HL-60/S4 treated with phorbol 12-myristate 13-acetate at 8.2 ng/mL for 4 days and 3 days (cell line): ENCODE measurements around the gene CSRP1.
"Not testable (repeated sequence)": the region's sequence is repeated elsewhere in the genome, so short reads cannot be mapped to it uniquely, and the experiment has no call there.

Experiments
- in situ Hi-C: fragments of 300-500 bp; cut with MboI; formaldehyde crosslinking; loops from 2 replicates; pipeline ENCODE4 v1.15.0; 2022; ENCODE audit warnings: low sequenced_read_pairs

The CSRP1 gene

DNA sequence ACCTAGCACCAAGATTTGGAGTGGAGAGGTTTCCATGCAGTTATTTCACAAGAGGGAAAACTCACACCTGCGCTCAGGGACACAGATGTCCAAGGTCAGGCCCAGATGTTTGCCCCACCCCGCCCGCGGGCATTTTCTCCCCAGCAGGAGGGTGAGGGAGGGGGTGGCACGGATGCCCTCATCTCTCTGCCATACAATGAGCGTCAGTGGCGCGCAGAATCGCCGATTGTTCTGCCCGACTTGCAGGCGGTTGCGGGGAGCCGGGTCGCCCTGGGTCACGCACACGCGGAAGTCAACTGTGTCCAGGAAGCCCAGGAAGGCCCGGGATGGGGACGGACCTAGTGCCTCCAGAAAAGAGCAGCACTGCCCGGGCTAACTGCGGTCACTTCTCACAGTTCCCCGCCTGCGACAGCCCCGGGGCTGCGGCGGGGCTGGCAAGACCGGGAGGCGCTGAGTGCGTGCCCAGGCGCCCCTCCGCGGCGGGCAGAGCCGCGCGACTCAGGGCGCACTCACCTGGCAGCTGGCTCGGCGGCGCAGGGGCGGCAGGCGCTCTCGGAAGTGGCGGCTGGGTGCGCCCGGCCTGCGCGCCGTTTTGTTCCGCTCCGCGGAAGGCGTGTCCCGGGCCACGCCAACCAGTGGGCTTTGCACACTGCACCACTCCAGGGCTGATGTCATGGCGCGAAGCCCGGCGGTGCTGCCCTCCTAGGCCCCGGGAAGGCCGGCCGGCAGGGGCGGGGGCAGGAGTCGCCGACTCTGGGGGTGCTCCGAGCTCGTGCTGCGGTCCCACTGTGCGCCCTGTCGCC lies at the start of gene CSRP1:
Gene CSRP1 (minus strand): TSS at position 567 of the 803 bp plus-strand sequence. CDS start 10,820 bp downstream, outside the sequence.
- in situ Hi-C loops: no loop called here

DNA sequence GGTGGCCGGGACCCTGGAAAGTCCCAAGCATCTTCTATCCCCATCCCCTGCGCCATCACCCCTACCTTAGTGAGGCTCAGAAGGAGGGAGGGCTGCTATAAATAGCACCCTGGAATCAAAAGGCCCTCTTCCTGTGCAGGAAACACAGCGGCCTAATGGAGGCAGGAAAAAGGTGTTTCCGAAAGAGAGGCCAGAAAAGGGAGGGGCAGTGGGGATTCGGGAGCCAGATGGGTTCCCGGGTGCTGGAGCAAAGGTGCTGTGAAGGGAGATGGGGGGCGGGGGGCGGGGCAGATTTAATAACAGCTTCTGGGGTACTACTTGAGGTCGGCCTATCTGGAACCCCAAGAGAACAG lies 48.6 kb upstream of the CSRP1 start:
- in situ Hi-C loops: no loop called here

DNA sequence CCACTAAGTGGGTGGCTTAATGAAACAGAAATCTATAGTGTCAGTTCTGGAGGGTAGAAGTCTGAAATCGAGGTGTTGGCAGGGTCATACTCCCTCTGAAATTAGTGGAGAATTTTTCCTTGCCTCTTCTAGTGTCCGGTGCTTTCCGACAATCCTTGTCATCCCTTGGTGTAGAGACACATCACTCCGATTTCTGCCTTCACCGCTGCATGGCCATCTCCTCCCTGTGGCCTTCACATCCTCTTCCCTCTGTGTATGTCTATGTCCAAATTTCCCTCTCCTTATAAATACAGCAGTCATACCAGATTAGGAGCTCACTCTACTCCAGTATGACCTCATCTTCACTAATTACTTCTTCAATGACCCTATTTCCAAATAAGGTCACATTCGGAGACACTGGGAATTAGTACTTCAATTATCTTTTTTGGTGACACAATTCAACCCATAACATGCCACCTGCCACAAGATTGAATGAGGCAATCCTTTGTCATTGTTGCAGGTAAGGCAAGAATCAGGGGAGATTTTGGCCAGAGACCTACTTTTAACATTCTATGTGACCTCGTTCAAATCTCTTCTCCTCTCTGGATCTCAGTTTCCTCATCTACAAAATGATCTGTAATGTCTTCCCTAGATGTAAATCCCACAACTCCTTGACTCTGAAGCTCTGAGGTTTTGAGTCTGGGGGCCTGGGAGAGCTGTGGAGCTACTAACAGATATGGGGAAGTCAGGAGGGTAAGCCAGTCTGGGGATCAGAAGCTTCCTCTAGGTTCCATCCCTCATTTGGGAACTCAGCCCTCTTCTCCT lies 48.1 kb upstream of the CSRP1 start:
- in situ Hi-C loops: no loop called here

DNA sequence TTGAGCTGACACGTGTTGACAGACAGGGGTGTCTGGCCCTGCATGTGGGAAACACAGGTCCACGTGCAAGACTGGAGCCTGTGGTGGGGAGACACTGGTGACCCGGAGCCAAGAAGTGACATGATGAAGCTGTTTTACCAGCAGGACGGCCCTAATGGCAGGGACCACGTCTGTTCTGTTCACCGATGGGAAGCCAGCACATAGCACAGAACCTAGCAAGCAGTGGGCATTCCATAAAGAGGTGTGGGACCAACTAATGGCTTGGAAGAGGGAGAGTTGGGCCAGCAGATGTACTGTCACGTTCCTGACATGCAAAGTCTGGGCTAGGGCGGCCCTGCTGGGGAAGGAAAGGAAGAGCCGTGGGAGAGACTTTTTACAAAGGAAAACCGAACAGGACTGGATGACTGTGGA lies 47.3 kb upstream of the CSRP1 start:
- in situ Hi-C loops: no loop called here

DNA sequence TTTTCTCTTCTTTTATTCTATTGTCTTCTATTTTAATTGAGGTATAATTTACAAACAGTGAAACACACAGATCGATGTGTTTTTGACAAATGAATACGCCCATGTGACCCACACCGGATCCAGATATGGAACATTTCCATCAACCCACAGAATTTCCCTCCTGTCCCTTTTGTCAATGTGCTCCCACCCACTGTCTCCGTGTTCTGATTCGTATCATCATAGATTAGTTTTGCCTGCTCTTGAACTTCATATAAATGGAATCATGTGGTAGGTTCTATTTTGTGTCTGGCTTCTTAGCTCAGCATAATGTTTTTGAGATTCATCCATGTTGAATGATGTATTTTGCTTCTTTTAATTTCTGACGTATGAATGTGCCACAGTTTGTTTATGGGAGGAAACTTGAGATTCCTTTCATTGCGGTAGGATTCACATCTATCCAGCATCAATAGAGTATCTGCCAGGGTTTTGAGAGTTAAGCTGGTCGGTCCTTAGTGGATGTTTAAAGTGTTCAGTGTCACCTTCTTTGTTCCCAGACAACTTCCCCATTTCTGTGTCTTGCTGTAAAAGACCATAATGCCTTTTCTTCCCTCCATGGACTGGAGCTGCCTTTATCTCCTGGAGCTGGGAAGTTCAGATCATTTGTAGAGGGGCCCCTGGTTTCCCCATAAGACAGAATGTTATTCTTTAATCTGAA lies 46.7 kb upstream of the CSRP1 start:
- in situ Hi-C loops: no loop called here

DNA sequence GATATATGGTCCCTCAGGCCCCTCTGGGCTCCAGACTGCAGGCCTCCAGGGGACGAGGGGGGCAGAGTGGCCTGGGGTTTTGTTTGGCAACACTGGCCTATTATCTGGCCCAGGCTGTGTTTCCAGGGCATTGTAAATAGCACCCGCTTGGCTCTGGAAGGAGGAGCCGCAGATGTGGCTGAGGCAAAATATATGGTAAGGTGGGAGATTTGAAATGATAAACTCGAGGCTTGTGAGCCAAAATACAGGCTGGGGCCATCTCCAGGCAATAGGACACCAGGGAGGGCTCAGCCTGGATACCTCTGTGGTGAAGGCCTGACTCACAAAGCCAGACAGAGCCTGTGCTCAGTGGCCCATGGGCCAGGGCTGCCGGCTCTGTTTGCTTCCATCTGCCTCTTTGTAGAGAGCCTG lies 46.0 kb upstream of the CSRP1 start:
- in situ Hi-C loops: no loop called here

DNA sequence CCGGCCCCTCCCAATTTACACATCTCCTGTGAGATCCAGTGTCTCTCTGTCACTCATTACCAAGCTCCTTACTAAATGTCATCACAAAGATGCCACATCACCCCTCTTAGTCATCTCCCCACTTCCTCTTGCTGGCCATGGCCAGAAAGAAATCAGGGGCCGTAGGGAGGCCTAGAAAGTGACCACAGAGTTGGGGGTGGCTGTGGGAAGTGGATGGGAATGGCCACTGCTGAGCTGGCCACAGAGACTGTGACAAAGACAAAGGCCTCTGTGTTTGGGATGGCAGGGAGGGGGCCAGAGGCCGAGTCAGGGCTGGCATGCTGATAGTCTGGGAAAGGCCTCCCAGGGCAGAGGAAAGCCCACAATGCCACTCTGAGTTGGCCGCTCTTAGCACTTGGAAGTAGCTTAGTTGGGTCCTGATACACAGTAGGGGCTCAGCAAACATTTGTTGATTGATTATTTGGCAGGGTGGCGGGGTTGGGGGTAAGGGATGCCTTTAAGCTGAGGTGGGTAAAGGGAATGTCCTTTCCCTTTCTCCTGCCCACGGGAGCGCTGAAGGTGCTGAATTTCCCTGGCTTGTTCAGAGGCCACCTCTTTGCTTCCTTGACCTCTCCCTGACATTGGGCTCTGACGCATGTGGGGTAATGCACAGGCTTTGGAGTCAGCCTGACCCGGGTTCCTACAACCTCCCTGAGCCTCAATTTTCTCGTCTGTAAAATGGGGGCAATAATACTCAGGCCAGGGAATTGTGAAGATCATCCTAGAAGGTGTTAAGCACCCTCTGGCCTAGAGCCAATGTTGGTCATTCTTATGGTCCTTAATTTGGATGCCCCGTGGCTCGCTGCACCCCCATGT lies 45.2 kb upstream of the CSRP1 start:
- in situ Hi-C loops: no loop called here

DNA sequence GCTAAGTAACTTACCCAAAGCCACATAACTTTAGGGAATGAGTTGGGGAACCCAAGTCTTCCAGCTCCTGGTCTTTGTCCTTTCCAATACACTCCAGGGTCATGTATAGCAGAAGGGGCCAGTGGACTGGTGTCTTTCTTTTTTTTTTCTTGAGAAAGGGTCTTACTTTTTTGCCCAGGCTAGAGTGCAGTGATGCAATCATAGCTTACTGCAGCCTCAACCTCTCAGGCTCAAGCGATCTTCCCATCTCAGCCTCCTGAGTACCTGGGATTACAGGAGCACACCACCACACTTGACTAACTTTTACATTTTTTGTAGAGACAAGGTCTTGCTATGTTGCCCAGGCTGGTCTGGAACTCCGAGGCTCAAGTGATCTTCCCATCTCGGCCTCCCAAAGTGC lies 44.2 kb upstream of the CSRP1 start:
- in situ Hi-C loops: no loop called here

DNA sequence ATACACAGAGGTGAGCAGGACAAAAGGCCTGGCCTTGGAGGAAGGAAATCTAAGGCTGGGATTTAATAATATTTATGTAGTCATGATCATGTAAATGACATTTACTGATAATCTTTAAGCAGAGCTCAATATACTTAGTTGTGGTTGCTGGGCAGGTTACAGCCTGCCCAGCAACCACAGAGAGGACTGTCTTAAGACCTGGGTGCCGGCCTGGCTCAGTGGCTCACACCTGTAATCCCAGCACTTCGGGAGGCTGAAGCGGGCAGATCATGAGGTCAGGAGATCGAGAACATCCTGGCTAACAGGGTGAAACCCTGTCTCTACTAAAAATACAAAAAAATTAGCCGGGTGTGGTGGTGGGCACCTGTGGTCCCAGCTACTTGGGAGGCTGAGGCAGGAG lies 42.6 kb upstream of the CSRP1 start:
- in situ Hi-C loops: not testable (repeated sequence)

DNA sequence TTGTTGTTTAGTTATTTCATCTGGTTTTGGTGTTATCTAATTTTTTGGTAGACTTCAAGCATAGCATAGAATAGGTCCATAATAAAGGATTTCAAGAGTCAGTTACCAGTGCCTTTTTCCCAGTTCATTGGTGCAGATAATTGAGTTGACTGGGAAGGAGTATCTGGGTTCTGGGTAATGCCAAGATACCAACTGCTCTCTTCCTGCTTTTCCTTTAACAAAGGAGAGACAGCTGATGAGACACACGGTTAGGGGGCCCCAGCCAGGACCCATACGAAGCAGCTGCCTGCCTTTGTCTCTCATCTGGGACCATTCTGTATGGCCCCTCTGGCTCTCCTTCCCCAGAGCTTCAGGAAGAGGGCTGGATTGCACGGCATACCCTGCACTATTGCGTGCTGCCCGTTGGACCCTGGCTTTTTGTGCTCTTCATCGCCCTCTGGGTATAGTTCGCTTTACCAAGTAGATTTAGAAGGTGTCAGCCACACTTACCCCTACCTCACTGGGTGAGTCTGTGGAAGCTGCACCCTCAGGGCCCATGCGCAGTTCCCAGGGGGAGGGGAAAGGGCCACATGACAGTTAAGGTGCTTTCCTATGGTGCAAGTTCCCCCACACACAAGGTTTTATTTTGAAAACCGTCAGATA lies 39.0 kb upstream of the CSRP1 start:
- in situ Hi-C loops: no loop called here

DNA sequence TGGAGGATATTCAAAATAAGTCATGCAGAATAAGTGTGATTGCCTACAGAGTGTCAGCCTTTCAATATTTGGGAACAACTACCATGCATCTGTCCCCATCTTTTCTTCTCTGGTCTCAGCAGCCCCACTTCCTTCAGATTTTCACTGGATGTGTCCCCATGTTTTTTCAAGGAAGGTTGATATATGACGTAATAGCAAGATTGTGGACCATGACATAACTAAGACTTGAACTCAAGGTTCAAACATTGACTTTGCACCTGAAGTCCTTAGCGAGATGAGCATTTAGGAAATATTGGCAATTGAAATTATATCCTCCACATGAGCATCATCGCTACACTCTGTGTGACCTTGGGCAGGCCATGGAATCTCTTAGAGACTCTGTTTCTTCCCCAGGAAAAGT lies 37.8 kb upstream of the CSRP1 start:
- in situ Hi-C loops: no loop called here

DNA sequence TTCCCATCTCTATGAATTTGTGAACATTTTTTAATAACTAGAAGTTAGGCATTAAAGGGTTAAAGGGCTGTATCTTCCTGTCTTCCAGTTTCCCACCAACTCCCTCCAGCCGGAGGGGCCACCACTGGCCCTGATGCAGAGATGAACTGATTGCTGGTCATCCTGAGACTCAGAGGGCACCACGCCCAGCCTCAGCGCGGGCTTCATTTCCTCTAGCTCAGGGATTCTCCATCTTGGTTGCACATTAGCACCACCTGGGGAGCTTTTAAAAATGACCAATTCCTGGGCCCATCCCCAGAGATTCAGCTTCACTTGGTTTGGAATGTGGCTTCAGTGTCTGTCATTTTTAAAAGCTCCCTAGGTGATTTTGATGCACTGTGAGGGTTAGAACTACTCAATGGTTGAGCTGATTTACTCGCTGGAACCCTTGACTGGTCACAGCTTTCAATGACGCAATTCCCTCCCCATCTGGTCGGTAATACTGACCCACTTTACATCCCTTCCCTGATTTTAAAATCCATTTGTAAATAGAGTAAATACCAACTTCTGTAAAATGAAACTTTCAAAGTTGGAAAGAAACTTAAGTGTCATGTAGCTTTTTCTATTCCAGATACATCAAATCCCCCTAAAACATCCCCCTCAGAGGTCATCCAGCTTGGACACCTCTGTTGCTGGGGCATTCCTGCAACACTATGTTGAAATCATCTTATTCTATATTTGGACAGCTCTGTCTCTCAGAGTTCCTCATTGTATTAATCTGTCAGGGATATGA lies 37.1 kb upstream of the CSRP1 start:
- in situ Hi-C loops: no loop called here

DNA sequence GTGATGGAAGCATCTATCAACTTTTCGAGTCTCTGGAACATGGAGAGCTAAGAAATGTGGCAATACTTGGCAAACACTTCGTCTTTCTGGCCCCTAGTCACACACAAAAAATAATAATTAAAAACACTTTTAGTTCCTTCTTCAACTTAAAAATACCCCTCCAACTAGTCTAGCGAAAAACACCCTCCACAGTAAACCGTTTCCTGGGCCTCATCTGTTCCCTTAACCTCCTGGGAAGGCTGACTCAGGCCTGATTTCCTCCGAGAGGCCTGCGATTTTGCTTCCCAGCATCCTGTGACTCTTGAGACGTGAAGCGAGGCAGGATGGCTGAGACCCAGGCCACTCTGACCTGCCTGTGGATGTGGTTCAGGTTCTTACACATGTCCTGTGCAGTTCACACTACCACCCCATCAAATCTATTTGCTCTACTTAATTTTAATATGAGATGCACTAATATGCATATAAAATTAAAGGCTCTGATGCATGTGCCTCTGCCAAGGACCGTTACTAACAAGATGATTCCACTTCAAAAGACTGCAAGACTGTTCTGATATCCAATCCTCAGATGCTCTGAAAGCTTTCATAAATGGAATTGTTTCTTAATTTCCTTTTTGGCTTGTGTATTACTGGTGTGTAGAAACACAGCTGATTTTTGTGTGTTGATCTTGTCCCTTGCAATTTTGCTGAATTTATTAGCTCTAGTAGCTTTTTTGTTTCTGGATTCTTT lies 35.5 kb upstream of the CSRP1 start:
- in situ Hi-C loops: no loop called here

DNA sequence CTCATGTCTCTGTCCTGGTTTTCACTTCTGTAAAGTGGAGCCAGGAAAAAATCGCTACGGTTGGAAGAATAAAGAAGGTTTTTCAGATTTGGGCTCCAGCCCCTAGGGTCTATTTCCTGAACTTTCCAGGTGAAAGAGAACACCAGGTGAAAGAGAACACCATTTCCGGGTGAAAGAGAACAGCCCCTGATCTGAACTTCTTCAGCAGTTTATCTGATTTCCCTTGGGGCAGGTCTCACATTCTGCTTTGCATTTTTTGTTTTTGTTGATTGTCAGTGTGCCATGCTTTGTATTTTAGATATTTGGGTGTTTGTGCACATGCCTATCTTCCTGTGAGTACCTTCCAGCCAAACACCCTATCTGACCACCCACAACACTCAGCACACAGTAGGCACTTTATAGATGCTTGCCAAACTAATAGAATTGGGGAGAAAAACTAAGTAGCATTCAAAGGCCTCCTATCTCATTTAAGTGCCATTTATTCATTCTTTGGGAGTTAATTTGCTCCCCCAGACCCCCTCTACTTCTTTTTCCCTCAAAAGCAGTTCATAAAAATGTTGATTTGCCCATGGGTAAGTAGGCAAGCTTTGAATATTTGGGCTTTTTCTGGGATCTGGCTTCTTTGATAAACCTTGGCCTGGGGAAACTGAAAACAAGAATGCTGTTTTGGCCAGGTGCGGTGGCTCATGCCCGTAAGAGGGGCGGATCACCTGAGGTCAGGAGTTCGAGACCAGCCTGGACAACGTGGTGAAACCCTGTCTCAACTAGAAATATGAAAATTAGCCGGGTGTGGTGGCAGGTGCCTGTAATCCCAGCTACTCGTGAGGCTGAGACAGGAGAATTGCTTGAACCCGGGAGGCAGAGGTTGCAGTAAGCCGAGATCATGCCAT lies 34.2 kb upstream of the CSRP1 start:
- in situ Hi-C loops: no loop called here

DNA sequence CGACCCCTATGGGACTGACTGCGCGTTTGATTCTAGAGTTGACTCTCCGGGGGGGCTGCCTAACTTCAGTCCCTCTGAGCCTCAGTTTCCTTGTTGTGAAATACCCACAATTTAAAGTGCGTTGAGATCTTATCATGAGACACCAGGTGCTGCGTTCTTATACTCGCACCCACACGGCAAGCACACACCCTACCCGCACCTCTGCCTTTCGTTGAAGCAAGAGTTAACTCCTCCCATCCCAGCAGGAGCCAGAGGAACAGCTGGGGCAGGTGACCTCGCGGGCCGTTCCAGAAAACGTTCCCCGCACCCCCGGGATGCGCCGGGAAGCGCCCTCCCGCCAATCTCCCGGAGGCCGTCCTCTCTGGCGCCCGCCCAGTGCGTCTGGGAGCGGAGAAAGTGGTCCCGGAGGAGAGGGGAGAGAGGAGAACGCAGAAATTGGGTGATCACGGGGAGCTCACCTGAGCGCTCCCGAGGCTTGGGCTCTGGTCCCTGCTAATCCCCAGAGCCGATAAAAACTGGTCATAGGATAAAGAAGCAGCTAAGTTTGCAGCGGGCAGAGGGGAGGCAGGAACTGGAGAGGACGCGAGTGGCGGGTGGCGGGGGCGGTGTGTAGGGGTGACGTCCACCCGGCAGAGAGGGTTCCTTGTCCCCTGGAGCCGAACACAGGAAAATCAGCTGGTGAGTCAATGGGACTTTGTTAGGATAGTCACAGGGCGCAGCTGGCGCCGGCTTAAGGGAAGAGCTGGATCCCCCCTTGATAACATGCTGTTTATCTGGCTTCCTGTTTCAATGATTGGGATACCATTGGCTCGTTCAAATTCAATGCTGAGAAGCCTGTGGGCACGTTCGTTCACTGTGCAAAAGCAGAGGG lies 32.9 kb upstream of the CSRP1 start:
- in situ Hi-C loops: no loop called here

DNA sequence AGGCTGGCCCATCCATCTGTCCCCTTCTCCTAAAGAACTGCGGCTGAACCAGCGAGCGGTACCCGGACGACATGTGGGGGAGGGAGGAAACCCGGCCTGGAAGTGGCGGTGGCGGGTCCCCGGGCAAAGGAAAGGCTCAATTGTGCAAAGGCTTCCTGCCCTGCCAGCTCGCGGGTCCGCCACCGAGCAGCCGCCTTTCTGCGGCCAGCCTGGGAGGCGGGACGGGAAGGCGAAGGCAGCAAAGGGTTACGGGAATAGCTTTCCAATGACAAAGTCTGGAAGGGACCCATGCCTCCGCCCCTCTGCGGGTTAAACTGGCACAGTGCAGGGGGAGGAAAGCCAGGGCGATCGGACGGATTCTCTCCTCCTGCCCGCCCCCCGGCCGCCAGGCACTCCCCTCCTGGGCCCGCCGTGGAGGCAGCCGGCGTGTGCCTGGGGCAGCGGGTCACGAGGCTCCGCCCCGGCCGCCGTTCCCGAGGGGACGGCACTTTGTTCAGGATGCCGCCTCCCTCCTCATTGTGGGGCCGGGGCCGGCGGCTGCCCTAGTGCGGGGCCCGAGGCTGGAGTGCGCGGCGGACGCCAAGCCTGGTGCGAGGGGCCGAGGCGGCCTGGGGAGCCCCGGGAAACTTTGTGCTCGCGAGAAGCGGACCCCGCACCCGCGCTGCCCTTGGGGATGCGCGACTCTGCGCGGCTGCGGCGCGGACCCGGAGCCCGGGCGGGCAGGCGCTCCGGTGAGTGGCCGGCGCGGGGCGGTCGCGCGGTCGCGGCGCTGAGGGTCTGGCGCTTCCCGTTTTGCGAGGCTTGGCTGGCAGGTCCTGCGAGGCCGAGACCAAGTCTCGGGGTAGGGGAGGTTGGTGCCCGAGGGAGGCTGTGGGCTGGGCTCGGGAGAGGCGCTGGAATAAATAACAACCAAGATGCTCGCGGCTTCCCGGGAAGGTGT lies 32.0 kb upstream of the CSRP1 start, which contains the start of gene NAV1:
Gene NAV1 (plus strand): TSS at position 516 of the 940 bp plus-strand sequence. CDS start 83,758 bp downstream, outside the sequence.
- in situ Hi-C loops: no loop called here
